DMS114 treated with DMSO at 0.1 percent for 48 hours (cell line): Measurements from ENCODE around the gene RASAL2.
"Not testable (repeated sequence)": the region's sequence is repeated elsewhere in the genome, so short reads cannot be mapped to it uniquely, and the experiment has no call there.

ENCODE experiments used
- DNase-seq: peaks from one replicate; lab custom pipeline; 2025; ENCODE audit not compliant: unreplicated experiment; lab: John Stamatoyannopoulos, UW

RASAL2 gene

DNA sequence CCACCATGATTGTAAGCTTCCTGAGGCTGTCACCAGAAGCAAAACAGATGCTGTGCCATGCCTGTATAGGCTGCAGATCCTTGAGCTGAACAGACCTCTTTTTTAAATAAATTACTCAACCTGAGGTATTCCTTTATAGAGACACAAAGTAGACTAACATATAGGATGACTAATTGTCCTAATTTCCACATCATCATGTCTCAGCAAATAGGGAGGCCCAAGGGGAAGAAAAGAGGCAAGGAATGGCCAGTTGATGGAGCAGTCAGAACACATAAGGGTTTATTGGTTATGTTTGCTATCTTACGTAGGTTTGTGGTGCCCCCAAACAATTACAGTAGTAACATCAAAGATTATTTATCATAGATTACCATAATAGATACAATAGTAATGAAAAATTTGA, 126.2 kb downstream of the RASAL2 start:
- DNase-seq: no peak

DNA sequence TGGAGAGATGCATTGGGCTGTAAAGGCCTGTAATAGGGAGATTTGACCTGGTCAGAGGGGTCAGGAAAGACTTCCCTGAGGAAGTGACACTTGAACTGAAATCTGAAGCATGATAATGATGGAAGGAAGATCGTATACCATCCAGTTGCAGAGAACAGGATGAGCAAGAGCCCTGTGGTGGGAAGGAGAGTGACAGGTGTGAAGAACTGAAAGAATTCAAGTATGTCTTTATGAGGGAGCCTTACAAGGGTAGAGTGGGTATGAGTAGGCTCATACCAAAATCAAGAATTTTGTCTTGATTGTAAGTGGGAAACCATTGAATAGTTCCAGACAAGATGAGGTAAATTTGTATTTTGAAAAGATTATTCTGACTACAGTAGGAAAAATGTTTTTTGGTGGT, 129.4 kb downstream of the RASAL2 start:
- no peak for DNase-seq

DNA sequence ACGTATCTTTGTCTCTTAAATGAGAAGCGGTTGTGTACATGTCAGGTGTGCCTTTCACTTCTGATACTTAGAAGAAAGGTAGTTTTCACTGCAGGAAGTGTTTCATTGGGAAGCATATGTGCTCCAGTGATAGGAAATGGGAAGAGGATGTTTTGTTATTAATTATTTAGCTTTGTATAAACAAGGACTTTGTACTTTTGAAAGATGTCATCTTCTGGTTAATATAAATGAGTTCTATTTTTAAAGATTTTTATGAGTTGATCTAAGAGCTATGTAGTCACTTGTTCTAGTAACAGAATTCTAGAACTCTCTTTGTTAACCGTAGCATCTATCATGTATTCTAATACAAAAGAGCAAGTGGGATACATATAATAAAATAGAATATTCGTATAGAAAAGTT, 130.5 kb downstream of the RASAL2 start:
- no peak for DNase-seq

DNA sequence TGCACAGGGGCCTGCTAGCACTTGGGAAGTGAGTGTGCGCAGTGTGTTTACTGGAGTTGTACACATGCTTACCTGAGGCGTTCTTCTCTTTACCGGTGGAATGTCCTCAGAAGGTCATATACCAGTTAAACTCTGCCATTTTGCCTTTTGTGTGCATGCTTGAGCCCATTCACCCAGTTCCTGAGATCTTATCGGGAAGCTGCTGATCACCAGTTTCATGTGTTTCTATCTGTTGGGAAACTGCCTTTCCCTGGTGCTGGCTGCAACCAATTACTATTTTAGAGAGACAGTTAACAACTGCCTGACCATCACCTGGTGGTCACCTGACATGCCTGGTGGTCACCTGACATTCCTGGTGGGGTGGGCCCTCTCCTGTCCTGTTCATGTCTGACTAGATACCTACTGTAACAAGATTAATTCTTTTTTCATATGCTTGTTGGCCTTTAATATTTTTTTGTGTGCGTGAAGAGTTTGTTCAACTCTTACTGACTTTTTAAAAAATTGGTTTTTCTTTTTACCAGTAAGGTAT, 137.0 kb downstream of the RASAL2 start:
- DNase-seq: no peak

DNA sequence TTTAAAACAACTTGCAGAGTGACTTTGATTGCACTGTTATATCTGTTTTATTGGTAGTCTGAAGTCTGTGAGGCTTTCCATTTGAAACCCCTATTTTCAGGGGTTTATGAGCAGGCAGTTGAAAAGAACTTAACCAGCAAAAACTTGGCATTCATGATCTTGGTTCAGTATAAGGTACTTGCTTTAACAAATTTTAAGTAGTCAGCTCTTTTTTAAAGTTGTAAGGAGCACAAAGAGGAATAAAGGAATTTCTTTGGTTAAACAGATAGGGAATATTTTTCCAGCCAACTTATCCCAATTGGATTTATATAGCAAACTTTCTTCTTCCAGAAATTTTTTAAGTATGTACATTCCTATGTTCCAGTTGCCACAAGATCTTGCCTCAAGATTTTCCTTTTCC, 138.2 kb downstream of the RASAL2 start:
- no peak for DNase-seq

DNA sequence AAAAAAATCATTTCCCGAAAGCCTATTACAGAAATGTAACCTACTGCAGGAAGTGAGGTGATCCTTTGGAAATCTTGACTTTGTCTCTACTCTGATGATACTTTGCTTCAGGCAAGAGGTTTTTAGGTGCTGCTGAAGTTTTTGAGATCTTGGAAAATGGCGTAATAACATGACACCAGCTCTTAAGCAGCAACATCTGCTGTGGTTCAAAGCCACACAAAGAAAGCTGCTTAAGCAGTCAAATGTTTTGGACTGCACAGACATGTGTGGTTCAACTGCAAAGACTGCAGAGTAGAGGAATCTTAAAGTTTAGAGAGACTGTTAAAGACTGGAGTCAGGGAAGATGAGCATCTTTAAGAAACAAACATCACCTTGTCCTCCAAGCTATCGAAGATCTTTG, 139.0 kb downstream of the RASAL2 start:
- DNase-seq: no peak

DNA sequence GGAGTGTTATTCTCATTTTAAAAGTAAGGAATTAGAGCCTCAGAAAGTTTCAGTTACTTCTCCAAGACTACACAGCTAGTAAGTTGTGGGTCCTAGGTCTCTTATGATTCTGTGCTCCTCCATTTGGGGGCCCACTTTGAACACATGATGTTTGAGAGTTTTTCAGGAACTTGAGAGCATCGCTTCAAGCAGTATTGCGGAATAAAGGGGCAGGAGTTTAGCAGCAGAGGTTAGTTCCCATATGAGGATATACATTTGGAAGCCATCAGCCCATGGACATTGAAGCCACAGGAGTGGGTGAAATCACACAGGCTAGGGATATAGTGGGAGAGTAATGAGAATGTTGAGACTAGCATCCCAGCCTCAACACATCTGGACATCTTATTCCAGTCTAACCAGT, 143.2 kb downstream of the RASAL2 start:
- no peak for DNase-seq

DNA sequence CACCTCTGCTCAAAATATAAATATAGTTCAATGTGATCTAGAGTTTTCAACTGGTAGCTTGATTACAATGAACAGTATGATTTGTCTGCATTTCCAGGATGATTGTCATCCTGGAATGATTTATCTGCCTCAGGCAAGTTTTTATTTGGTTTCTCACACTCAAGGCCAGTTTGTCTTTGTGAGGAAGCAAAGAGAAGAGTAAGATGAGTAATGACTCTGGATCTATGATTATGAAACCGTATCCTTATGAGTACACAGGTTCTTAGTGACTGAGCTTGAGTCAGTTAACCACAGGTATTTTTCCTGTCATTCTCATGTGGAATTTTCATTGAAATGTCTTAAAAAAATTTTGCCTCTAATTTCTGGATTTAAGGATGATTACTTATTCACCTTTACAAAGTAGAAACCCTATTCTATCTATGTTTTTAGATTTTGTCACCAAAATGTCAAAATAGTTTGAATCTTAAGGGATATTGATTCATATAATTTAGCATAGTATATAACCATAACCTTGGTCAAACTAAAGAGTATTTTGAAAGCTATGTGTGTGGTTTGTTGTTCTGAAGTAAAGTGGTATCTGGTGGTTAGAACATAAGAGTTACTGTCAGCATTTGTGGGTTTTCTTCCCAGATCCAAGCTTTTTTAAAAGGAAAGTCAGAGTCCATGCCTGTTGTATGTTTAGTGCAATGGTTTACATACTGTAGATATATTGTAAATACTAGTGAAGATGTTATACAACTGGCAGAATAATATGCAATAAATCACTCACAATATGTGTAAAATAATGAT, 145.0 kb downstream of the RASAL2 start:
- no peak for DNase-seq

DNA sequence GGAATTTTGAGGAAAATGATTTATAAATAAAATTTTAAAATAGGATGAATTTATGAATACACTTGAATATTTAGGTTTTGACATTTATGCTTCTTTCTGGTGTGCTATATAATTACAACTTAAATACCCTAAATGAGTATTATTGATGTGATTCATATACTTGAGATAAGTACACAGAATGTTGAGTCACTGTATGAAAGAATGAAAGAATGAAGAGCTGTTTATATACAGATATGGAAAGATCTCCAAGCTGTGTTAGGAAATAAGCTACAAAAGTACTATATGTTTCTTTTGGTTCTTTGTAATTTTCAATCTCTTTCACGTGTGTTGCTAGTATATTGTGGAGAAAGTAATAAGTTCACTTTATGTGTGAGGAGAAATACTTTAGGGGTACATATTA, 147.2 kb downstream of the RASAL2 start:
- no peak for DNase-seq

DNA sequence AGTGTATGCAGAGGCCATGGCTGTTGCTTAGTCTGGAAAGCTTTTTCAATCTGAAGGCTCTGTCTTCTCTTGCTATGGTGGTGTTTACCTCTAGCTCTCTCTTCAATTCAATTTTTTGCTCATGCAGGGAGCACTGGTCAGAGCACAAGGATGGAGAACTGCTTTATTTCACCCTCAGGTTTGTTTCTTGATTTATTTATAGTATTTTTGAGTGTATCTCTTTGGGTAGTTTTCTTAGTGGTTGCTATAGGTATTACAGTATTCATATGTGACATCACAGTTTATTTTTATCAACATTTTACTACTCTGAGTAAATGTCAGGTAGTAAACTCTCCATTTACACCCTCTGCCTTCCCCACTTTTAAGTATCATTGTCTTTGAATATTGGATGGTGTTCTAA, 147.9 kb downstream of the RASAL2 start:
- DNase-seq: no peak

DNA sequence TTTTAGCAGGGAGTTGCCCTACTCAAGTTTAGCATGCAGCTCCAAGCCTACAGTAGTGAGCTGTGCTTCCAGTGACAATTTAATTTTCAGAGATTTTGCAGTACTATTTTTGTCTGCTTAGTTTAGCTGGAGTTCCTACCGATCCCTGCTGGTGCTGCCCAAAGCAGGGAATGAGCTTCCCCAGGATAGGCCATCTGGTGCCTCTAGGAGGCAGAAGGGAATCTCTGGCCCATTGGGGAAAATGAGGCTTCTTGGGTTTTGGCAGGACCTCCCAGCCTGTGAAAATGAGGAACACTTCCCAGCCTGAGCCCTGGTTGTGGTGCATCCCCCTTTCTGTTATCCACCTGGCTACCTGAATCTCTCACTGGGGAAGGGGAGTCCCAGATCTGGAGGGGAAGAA, 149.2 kb downstream of the RASAL2 start:
- DNase-seq: no peak

DNA sequence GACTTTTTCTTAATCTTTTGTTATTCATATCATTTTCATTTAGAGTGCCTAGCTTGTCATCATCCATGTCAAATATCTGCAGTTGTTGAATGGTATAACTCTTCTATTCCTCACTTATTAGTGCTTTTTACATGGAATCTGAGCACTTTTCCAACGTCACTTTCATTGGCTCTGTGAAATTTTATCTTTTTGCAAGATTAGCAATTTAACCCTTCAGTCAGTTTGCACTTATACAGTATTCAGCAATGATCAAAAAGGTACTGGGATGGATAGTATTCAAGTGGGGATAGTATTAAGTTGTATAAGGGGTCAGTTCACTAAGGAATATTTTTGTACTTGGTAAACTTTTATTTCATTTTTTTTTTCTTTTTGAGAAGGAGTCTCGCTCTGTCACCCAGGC, 150.0 kb downstream of the RASAL2 start:
- DNase-seq: no peak

DNA sequence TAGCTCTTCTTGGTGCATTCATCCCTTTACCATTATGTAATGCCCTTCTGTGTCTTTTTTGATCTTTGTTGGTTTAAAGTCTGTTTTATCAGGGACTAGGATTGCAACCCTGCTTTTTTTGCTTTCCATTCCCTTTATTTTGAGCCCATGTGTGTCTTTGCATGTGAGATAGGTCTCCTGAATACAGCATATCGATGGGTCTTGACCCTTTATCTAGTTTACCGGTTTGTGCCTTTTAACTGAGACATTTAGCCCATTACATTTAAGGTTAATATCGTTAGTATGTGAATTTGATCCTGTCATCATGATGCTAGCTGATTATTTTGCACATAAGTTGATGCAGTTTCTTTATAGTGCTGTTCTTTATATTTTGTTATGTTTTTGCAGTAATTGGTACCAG, 154.4 kb downstream of the RASAL2 start:
- DNase-seq: not testable (repeated sequence)

DNA sequence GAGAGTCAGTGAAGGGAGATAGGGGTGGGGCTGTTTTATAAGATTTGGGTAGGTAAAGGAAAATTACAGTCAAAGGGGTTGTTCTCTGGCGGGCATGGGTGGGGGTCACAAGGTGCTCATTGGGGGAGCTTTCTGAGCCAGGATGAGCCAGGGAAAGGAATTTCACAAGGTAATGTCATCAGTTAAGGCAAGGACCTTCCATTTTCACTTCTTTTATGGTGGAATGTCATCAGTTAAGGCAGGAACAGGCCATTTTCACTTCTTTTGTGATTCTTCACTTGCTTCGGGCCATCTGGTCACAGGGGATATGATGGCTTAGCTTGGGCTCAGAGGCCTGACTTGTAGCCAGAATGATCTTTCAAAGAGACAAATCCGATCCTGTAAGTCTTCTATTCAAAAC, 159.7 kb downstream of the RASAL2 start:
- DNase-seq: not testable (repeated sequence)

DNA sequence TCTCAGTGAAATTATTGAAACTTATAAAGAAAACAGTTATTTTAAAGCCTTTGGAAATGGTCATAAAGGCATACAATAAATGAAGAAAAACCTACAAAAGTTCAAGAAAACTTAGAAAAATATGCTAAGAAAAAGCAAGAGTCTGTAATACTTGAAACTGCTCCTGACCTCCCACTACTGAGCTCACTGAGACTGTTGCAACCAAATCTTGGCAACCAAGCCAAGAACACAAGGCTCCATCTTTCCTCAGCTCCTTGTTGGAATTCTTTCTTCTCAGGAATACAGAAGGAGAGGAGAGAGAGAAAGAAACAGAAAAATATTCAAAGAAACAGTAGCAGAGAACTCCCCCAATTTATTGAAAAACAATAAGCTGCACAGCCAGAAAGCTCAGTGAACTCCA, 160.5 kb downstream of the RASAL2 start:
- DNase-seq: no peak

DNA sequence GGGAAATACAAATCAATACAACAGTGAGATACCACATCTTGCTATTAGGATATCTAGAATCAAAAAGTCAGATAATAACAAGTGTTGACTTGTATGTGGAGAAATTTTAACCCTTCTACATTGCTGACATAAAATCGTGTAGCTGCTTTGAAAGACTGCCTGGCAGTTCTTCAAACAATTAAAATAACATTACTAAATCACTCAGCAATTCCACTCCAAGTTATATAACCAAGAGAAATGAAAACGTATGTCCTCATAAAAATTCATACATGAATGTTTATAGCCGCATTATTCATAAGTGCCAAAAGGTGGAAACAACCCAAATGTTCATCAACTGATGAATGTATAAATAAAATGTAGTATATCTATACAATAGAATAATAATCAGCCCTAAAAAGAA, 164.6 kb downstream of the RASAL2 start:
- DNase-seq: no peak

DNA sequence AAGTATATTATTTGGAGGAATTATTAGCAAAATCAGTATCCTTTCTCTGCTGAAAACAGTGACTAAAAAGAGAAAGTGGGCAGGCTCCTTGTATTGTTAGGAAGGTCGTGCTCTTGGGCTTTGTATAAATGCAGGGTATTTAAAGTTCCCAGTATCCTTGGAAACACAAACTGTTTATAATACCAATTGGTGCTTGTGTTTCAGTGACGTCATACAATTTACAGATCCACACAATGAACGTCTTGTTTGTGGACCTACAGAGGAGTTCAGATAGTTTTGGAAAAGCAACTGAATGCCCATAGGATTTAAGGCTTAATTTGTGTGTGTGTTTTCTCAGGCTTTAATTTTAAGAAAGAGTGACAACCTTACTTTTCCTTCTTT, 168.2 kb downstream of the RASAL2 start:
- DNase-seq: no peak

DNA sequence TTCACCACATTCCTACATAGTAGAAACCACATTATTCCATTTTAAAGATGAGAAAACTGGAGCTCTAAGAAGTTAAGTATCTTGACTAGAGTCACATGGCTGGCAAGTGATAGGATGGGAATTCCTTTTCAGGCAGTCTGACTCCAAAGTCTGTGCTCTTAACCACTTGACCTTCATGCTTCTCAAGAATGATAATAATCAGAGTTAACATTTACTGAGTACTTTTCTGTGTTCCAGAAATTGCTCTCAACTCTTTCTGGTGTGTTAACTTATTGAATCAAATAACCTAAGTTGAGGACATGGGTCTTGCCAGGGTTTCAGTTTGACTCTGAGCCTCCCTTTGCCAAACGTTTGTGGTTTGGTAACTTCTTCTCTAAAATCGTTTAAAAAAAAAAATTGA, 169.4 kb downstream of the RASAL2 start:
- DNase-seq: peak; percentile 13

DNA sequence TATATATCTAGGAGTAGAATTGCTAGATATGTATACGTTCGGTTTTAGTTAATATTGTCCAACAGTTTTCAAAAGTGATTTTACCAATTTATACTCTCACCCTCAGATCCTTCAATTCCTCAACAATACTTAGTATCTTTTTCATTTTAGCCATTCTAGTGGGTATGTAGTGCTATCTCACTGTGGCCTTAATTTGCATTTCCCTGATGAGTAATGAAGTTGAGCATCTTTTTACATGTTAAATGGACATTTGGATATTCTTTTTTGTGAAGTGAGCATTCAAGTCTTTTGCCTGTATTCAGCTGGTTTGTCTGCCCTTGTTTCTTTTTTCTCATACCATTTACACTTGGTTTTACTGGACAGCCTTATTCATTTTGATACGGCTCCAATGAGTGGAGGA, 172.2 kb downstream of the RASAL2 start:
- DNase-seq: no peak

DNA sequence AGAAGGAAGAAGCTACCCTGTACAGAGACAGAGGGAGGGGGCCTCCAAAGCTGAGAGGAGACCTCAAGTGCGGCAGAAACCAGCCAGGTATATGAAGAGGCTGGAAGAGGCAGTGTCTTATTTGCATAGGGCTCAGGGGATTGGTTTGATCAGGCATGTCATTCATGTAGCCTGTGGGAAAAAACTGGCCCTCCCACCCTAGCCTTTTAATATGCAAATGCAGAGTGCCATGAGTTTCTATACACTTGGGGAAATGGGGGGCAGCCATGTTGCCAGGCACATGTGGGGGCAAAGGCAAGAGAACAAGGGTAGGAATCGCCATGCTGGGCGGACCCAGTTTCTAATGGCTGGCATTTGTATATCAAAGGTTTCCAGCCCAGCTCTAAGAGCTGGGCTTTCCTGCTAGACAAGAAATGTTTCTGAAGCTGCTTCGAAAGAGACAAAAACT, 172.7 kb downstream of the RASAL2 start:
- DNase-seq: no peak

DNA sequence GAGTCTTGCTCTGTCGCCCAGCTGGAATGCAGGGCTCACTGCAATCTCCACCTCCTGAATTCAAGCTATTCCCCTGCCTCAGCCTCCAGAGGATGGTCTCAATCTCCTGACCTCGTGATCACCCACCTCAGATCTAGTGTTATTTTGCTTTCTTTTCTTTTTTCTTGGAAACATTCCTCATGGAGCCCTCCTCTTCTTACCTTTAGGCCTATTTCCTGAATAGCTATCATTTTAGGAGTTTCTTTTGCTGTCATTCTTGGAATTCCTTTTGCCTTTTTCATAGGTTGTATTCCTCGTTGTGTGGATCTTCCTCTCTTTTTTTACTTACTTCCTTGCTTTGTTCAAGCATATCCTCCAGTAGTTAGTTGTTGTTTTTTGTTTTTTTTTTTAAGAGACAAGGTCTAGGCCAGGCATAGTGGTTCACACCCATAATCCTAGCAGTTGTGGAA, 173.8 kb downstream of the RASAL2 start:
- DNase-seq: no peak

DNA sequence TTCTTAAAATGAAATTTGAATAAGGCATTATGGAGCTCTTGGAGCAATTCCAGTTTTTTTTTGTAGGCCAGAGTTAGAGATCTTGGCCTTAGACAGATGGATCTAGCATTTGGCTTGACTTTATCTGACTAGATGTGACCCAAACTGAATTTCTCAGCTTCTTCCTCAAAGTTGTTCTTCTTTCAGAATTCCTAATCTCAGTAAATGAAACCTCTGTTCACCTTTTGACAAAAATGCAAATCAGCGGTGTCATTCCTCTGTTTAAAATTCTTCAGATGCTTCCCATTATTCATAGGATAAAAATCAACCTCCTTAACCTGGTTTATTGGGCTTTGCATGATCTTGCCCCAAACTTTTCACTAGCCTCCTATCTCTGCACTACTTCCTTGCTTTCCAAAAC, 177.6 kb downstream of the RASAL2 start:
- no peak for DNase-seq
